Memory B cell (primary cell): ENCODE results near the gene RFX5.
A peak's percentile ranks its signal among the peaks of the same experiment; 100 is the strongest.
"Not testable (repeated sequence)": the region's sequence is repeated elsewhere in the genome, so short reads cannot be mapped to it uniquely, and the experiment has no call there.

Source experiments
- ATAC-seq: fragments of 150-1000 bp; cut with Tn5 transposase; 2 replicates; pipeline ENCODE4 v1.10.0; 2021; ENCODE audit warnings: low read depth, mild to moderate bottlenecking, moderate library complexity
- DNase-seq, 2 donors: peaks; one replicate each; pipeline ENCODE4 v3.0.0; 2022; ENCODE audit warnings: low spot score in 2 of 2
- H3K27ac Mint-ChIP-seq: one replicate; pipeline ENCODE4 v1.8.0; 2022; ENCODE audit warnings: mild to moderate bottlenecking, moderate library complexity, mixed read lengths
- H3K27me3 Mint-ChIP-seq: one replicate; pipeline ENCODE4 v1.8.0; 2022; ENCODE audit warnings: mixed read lengths
- H3K36me3 Mint-ChIP-seq: one replicate; pipeline ENCODE4 v1.8.0; 2022; ENCODE audit warnings: mild to moderate bottlenecking, mixed read lengths
- H3K4me1 Mint-ChIP-seq: one replicate; pipeline ENCODE4 v1.8.0; 2022; ENCODE audit warnings: mixed read lengths
- H3K4me3 Mint-ChIP-seq: one replicate; pipeline ENCODE4 v1.8.0; 2022; ENCODE audit warnings: mild to moderate bottlenecking, moderate library complexity, mixed read lengths
- H3K9me3 Mint-ChIP-seq: one replicate; pipeline ENCODE4 v1.8.0; 2022; ENCODE audit warnings: mixed read lengths

The RFX5 gene

GRCh38 chr1:151346769-151347522 lies at the start of gene RFX5:
RFX5 (minus strand) TSS chr1:151347252; CDS start chr1:151346320, 932 bp downstream.
- Mint-ChIP-seq H3K4me1 (peaks cover 39% of the 10 kb centered on the region), H3K36me3 (peaks cover 30% of the 10 kb centered on the region), H3K4me3 (peak within 1 kb of the TSS; percentile 96), H3K27me3 (no peaks in the 10 kb centered on the region), H3K9me3 (peaks cover 2% of the 10 kb centered on the region), H3K27ac (peak within 1 kb of the TSS; percentile 100)
- DNase-seq (peak; percentile 80 to 94), ATAC-seq (peak; percentile 87)

GRCh38 chr1:151396265-151396664 lies 49.2 kb upstream of the RFX5 start:
- not testable (repeated sequence) for DNase-seq, H3K9me3 Mint-ChIP-seq, H3K4me3 Mint-ChIP-seq, H3K4me1 Mint-ChIP-seq, H3K27ac Mint-ChIP-seq, H3K36me3 Mint-ChIP-seq, H3K27me3 Mint-ChIP-seq, ATAC-seq

GRCh38 chr1:151393583-151393982 lies 46.5 kb upstream of the RFX5 start:
- no peaks in the 10 kb centered on the region for H3K4me1 Mint-ChIP-seq
- H3K9me3 Mint-ChIP-seq, result no peaks in the 10 kb centered on the region
- H3K36me3 Mint-ChIP-seq, result no peaks in the 10 kb centered on the region
- H3K4me3 Mint-ChIP-seq, result no peak overlapping the region
- H3K27me3 Mint-ChIP-seq, result no peaks in the 10 kb centered on the region
- H3K27ac Mint-ChIP-seq, result no peak overlapping the region
- DNase-seq, result no peak
- no peak for ATAC-seq

- Mint-ChIP-seq H3K9me3 (no peaks in the 10 kb centered on the region), H3K4me3 (no peak overlapping the region), H3K4me1 (no peaks in the 10 kb centered on the region), H3K36me3 (no peaks in the 10 kb centered on the region), H3K27me3 (no peaks in the 10 kb centered on the region), H3K27ac (no peak overlapping the region)
- no peak for DNase-seq
- no peak for ATAC-seq
Measured at GRCh38 chr1:151391079-151391563, 44.1 kb upstream of the RFX5 start.

- H3K36me3 Mint-ChIP-seq, H3K27me3 Mint-ChIP-seq, H3K9me3 Mint-ChIP-seq, DNase-seq, ATAC-seq, H3K27ac Mint-ChIP-seq, H3K4me1 Mint-ChIP-seq, H3K4me3 Mint-ChIP-seq: not testable (repeated sequence)
Measured at GRCh38 chr1:151390221-151391078, 43.4 kb upstream of the RFX5 start.

GRCh38 chr1:151386002-151386401 lies 39.0 kb upstream of the RFX5 start:
- ATAC-seq, result no peak
- H3K4me1 Mint-ChIP-seq, result no peaks in the 10 kb centered on the region
- H3K4me3 Mint-ChIP-seq, result no peak overlapping the region
- H3K9me3 Mint-ChIP-seq, result no peaks in the 10 kb centered on the region
- H3K27ac Mint-ChIP-seq, result no peak overlapping the region
- H3K36me3 Mint-ChIP-seq, result no peaks in the 10 kb centered on the region
- no peak for DNase-seq
- no peaks in the 10 kb centered on the region for H3K27me3 Mint-ChIP-seq

- Mint-ChIP-seq H3K4me1 (no peaks in the 10 kb centered on the region), H3K27me3 (no peaks in the 10 kb centered on the region), H3K36me3 (no peaks in the 10 kb centered on the region), H3K4me3 (no peak overlapping the region), H3K9me3 (no peaks in the 10 kb centered on the region), H3K27ac (no peak overlapping the region)
- ATAC-seq (no peak), DNase-seq (no peak)
Measured at GRCh38 chr1:151384584-151384983, 37.5 kb upstream of the RFX5 start.

- Mint-ChIP-seq H3K27me3 (no peaks in the 10 kb centered on the region), H3K27ac (no peak overlapping the region), H3K4me1 (no peaks in the 10 kb centered on the region), H3K4me3 (no peak overlapping the region), H3K9me3 (no peaks in the 10 kb centered on the region), H3K36me3 (no peaks in the 10 kb centered on the region)
- ATAC-seq (no peak), DNase-seq (no peak)
Measured at GRCh38 chr1:151377150-151377884, 30.3 kb upstream of the RFX5 start.

GRCh38 chr1:151373196-151373595 lies 26.1 kb upstream of the RFX5 start:
- no peak for DNase-seq
- H3K4me1 Mint-ChIP-seq, result no peaks in the 10 kb centered on the region
- no peak overlapping the region for H3K4me3 Mint-ChIP-seq

GRCh38 chr1:151372058-151372934 lies 25.2 kb upstream of the RFX5 start, which contains the start of gene SELENBP1:
SELENBP1 (minus strand) TSS chr1:151372705; CDS start chr1:151372641, 64 bp downstream.
- Mint-ChIP-seq H3K36me3 (no peaks in the 10 kb centered on the region), H3K27ac (no peak within 1 kb of the TSS), H3K27me3 (no peaks in the 10 kb centered on the region), H3K9me3 (no peaks in the 10 kb centered on the region), H3K4me1 (no peaks in the 10 kb centered on the region), H3K4me3 (no peak within 1 kb of the TSS)
- no peak for ATAC-seq
- no peak for DNase-seq

More at GRCh38 chr1:151373196-151373595, 26.1 kb upstream of the RFX5 start:
- Mint-ChIP-seq H3K36me3 (no peaks in the 10 kb centered on the region), H3K27me3 (no peaks in the 10 kb centered on the region), H3K27ac (no peak overlapping the region), H3K9me3 (no peaks in the 10 kb centered on the region)
- ATAC-seq, result no peak

GRCh38 chr1:151371370-151372057 lies 24.5 kb upstream of the RFX5 start:
- Mint-ChIP-seq H3K27ac (no peak overlapping the region), H3K4me1 (no peaks in the 10 kb centered on the region), H3K27me3 (no peaks in the 10 kb centered on the region), H3K9me3 (no peaks in the 10 kb centered on the region), H3K36me3 (no peaks in the 10 kb centered on the region), H3K4me3 (no peak overlapping the region)
- ATAC-seq (no peak), DNase-seq (no peak)

- H3K9me3 Mint-ChIP-seq, result no peaks in the 10 kb centered on the region
- DNase-seq, result no peak
- no peak for ATAC-seq
- no peaks in the 10 kb centered on the region for H3K4me1 Mint-ChIP-seq
- H3K4me3 Mint-ChIP-seq, result no peak overlapping the region
- no peaks in the 10 kb centered on the region for H3K27me3 Mint-ChIP-seq
- H3K36me3 Mint-ChIP-seq, result no peaks in the 10 kb centered on the region
- no peak overlapping the region for H3K27ac Mint-ChIP-seq
Measured at GRCh38 chr1:151370211-151370911, 23.3 kb upstream of the RFX5 start.
